SU-DHL-6 (cell line): ENCODE data around the gene NT5DC2.

Experiments
- H2AFZ ChIP-seq: fragments of 200-600 bp; sonication (generic); 2 replicates; pipeline ENCODE4 v1.6.1; 2014; ENCODE audit warnings: low read depth, mild to moderate bottlenecking, moderate library complexity, mixed read lengths, antibody characterized with exemption, low read length; ENCODE audit not compliant: severe bottlenecking
- H3F3A ChIP-seq: fragments of 200-600 bp; shearing (Covaris generic); 2 replicates; pipeline ENCODE4 v1.6.0; 2016; ENCODE audit warnings: antibody characterized with exemption, mild to moderate bottlenecking; ENCODE audit not compliant: insufficient read depth
- H3K27ac ChIP-seq: fragments of 200-600 bp; sonication (generic); 2 replicates; pipeline ENCODE4 v1.5.1; 2016; ENCODE audit warnings: low read depth, mild to moderate bottlenecking, low read length, moderate library complexity, mixed read lengths
- H3K27me3 ChIP-seq: fragments of 200-600 bp; sonication (generic), shearing (Covaris generic); 2 replicates; pipeline ENCODE4 v1.6.0; 2014; ENCODE audit warnings: mild to moderate bottlenecking, low read length
- H3K36me3 ChIP-seq: fragments of 200-600 bp; sonication (generic); 2 replicates; pipeline ENCODE4 v1.6.1; 2014; ENCODE audit warnings: mild to moderate bottlenecking, low read length, mixed read lengths
- H3K4me2 ChIP-seq: fragments of 300-600, 200-600 bp; shearing (Covaris generic), sonication (generic); 2 replicates; pipeline ENCODE4 v1.6.0; 2014; ENCODE audit warnings: low read length, low read depth, mild to moderate bottlenecking; ENCODE audit not compliant: poor library complexity, severe bottlenecking
- H3K4me3 ChIP-seq: fragments of 200-600 bp; sonication (generic); 2 replicates; pipeline ENCODE4 v1.5.1; 2014; ENCODE audit warnings: antibody characterized with exemption, low read length, mild to moderate bottlenecking, mixed read lengths; ENCODE audit not compliant: insufficient read depth, poor library complexity, severe bottlenecking
- H3K79me2 ChIP-seq: fragments of 200-600 bp; sonication (generic); 2 replicates; pipeline ENCODE4 v1.6.1; 2014; ENCODE audit warnings: mild to moderate bottlenecking, low read length, moderate library complexity; ENCODE audit not compliant: insufficient read depth
- H3K9ac ChIP-seq: fragments of 200-600 bp; sonication (generic); 2 replicates; pipeline ENCODE4 v1.7.0; 2014; ENCODE audit warnings: mild to moderate bottlenecking, low read length
- H3K9me2 ChIP-seq: fragments of 200-600 bp; sonication (generic); replicated peaks from 2 replicates; pipeline ENCODE4 v1.6.1; 2014; ENCODE audit warnings: low read length; ENCODE audit not compliant: insufficient read depth
- H3K9me3 ChIP-seq: fragments of 200-600 bp; sonication (generic); 2 replicates; pipeline ENCODE4 v1.6.1; 2014; ENCODE audit warnings: low read length, mixed read lengths; ENCODE audit not compliant: insufficient read depth
- H4K20me1 ChIP-seq: fragments of 200-600 bp; sonication (generic); 2 replicates; pipeline ENCODE4 v1.6.1; 2014; ENCODE audit warnings: low read depth, mild to moderate bottlenecking, antibody characterized with exemption, low read length, moderate library complexity, mixed read lengths
- CTCF ChIP-seq: fragments of 200-600 bp; sonication (generic); IDR thresholded peaks from one replicate; pipeline ENCODE4 v1.5.1; 2017; ENCODE audit warnings: antibody characterized with exemption, mild to moderate bottlenecking, low read length, moderate library complexity; ENCODE audit not compliant: insufficient read depth, poor library complexity, severe bottlenecking
- EZH2phosphoT487 ChIP-seq: fragments of 200-600 bp; sonication (generic), shearing (Covaris generic); conservative IDR thresholded peaks from 2 replicates; pipeline ENCODE4 v1.6.1; 2018; ENCODE audit warnings: mild to moderate bottlenecking, antibody characterized with exemption, low read length, moderate library complexity, mixed read lengths

The NT5DC2 gene

GRCh38 chr3:52524752-52525679 is 8.6 kb downstream of the NT5DC2 start:
- Histone ChIP-seq H4K20me1 (no peaks in the 10 kb centered on the region), H3K4me2 (no peak overlapping the region), H3F3A (no peaks in the 10 kb centered on the region), H3K27me3 (no peaks in the 10 kb centered on the region), H3K36me3 (peaks cover 4% of the 10 kb centered on the region; the same call in 1 of the 2 replicates), H3K9me2 (no peaks in the 10 kb centered on the region), H2AFZ (no peak overlapping the region), H3K9me3 (no peaks in the 10 kb centered on the region), H3K9ac (no peak overlapping the region), H3K4me3 (no peak overlapping the region), H3K27ac (no peak overlapping the region), H3K79me2 (peaks cover 7% of the 10 kb centered on the region)
- TF ChIP-seq CTCF (no peak), EZH2phosphoT487 (no peak)

- no peaks in the 10 kb centered on the region for H3K79me2 ChIP-seq
- TF ChIP-seq EZH2phosphoT487 (no peak), CTCF (no peak)
- H3K9me2 ChIP-seq = no peaks in the 10 kb centered on the region
- H3K27me3 ChIP-seq = no peaks in the 10 kb centered on the region
- no peaks in the 10 kb centered on the region for H3F3A ChIP-seq
- H4K20me1 ChIP-seq = no peaks in the 10 kb centered on the region
- H3K36me3 ChIP-seq = peaks cover 4% of the 10 kb centered on the region; the same call in 1 of the 2 replicates
- H2AFZ ChIP-seq = no peak overlapping the region
- no peak overlapping the region for H3K9ac ChIP-seq
- H3K27ac ChIP-seq = no peak overlapping the region
- H3K9me3 ChIP-seq = no peaks in the 10 kb centered on the region
- no peak overlapping the region for H3K4me2 ChIP-seq
- no peak overlapping the region for H3K4me3 ChIP-seq
Observed at GRCh38 chr3:52524258-52524751, 9.4 kb downstream of the NT5DC2 start.

- H3K9me2 ChIP-seq = no peaks in the 10 kb centered on the region
- no peaks in the 10 kb centered on the region for H3F3A ChIP-seq
- H3K27me3 ChIP-seq = no peaks in the 10 kb centered on the region
- no peak overlapping the region for H3K4me3 ChIP-seq
- H3K4me2 ChIP-seq = no peak overlapping the region
- peaks cover 4% of the 10 kb centered on the region; the same call in 1 of the 2 replicates for H3K36me3 ChIP-seq
- no peaks in the 10 kb centered on the region for H4K20me1 ChIP-seq
- H3K79me2 ChIP-seq = no peaks in the 10 kb centered on the region
- no peak for TF ChIP-seq CTCF
- no peak for TF ChIP-seq EZH2phosphoT487
- no peaks in the 10 kb centered on the region for H3K9me3 ChIP-seq
- H3K27ac ChIP-seq = no peak overlapping the region
- no peak overlapping the region for H3K9ac ChIP-seq
- H2AFZ ChIP-seq = no peak overlapping the region
Observed at GRCh38 chr3:52523386-52524257, 10.0 kb downstream of the NT5DC2 start.
